ENCODE data around the gene ITGAL.

Gene ITGAL

GRCh38 chr16:30557707-30557956 is 85.1 kb downstream of the ITGAL start:
- DNase-seq (ENCODE audit: insufficient read length), result peak; percentile 57

DNA sequence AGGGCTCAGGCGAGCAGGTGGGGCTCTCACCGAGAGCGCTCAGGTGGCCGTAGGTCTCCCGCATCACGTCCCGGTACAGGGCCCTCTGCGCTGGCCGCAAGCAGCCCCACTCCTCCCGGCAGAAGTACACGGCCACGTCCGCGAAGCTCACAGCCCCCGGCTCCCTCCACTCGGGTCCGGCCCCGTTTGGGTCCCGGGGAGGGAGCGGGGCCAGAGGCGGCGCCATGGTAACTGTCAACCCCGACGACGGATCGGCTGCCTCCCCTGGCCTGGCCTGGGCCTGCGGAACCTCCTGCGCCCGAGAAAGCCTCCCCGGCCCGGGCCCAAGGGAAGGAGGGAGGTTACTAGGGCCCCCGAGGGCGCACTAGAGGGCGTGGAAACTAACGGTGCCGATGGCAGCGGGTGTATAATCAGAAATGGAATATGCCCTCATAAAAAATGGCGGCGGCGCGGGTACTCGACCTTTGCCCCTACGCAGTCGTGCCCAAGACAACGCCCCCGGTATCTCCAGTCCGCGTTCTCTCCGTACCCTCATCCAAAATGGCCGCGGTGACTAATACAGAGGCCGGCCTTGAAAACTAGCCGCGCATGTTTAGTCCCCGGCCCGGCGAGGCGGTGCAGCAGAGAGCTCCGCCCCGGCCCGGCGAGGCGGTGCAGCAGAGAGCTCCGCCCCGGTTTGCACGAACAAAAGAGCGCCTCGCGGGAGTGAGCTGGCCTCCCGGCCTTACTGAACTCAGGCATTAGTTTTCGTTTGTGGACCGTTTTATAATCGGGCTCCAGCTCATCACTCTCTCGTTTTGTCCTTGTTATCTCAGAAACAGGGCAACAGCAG is 85.6 kb downstream of the ITGAL start, which contains the start of gene ZNF764:
Gene ZNF764 (minus strand): TSS at position 418 of the 832 bp plus-strand sequence. CDS start 192 bp downstream, at position 226.
- TF ChIP-seq TAF1 (IDR thresholded peaks at IDR 0.05; ENCODE audit: borderline replicate concordance, low read depth, low read length) (0 out of 2 replicates have a peak, but pooled peaks have one; percentile 15), POLR2AphosphoS5 (IDR thresholded peaks at IDR 0.05; ENCODE audit: low read depth, low read length) (no peak; the same call in 1 of the 2 replicates), POLR2A (IDR thresholded peaks at IDR 0.05; ENCODE audit: low read depth, low read length) (peak; percentile 45; the same call in 1 of the 2 replicates)
- peak; percentile 97 for FAIRE-seq
- peak; percentile 94 for DNase-seq (ENCODE audit: insufficient read length)

More at GRCh38 chr16:30557707-30557956, 85.1 kb downstream of the ITGAL start:
- no peak for FAIRE-seq
- no peak for TF ChIP-seq POLR2A (IDR thresholded peaks at IDR 0.05; ENCODE audit: low read depth, low read length)
- TF ChIP-seq TAF1 (IDR thresholded peaks at IDR 0.05; ENCODE audit: borderline replicate concordance, low read depth, low read length), result no peak
- TF ChIP-seq POLR2AphosphoS5 (IDR thresholded peaks at IDR 0.05; ENCODE audit: low read depth, low read length), result no peak

GRCh38 chr16:30558789-30559377 is 86.3 kb downstream of the ITGAL start:
- TF ChIP-seq TAF1 (IDR thresholded peaks at IDR 0.05; ENCODE audit: borderline replicate concordance, low read depth, low read length) (no peak), POLR2AphosphoS5 (IDR thresholded peaks at IDR 0.05; ENCODE audit: low read depth, low read length) (no peak)
- FAIRE-seq (no peak), DNase-seq (ENCODE audit: insufficient read length) (no peak)

- DNase-seq (ENCODE audit: insufficient read length) (no peak), FAIRE-seq (no peak)
- TF ChIP-seq POLR2A (IDR thresholded peaks at IDR 0.05; ENCODE audit: low read depth, low read length) (no peak), POLR2AphosphoS5 (IDR thresholded peaks at IDR 0.05; ENCODE audit: low read depth, low read length) (no peak)
Observed at GRCh38 chr16:30559690-30560089, 87.1 kb downstream of the ITGAL start.

DNA sequence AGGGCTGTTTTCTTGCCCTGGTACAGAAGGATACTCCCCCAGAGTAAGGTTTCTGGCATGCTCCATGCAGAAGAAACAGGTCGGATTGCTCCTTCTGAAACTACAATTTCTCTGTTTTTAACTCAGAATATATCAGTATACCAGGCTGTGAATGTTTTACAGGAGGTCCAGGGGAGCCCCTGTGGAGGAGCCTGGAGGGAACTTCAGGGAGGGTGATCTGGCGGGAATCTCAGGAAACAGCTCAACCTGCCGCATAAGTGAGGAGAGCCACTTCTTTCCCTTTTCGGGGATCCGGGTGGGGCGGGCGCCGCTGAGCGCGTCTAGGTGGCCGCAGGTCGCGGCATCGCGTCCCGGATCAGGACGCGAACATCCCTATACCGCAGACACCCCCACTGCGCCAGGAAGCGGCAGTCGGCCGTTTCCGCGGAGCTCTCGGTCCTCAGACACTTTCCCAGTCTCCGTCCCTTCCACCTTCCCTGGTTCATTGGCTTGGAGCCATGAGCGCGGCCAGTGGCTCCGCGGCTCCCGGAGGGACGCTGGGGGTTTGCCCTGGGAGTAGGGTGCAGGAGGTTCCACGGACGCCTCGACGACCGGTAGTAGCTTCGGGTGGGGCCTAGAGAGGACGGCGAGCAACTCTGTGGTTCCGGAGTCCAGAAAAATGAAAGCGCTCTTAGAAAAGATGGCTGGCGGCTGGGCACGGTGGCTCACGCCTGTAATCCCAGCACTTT is 88.7 kb downstream of the ITGAL start:
- TF ChIP-seq TAF1 (IDR thresholded peaks at IDR 0.05; ENCODE audit: borderline replicate concordance, low read depth, low read length), result no peak
- peak; percentile 62; the same call in 1 of the 2 replicates for TF ChIP-seq POLR2A (IDR thresholded peaks at IDR 0.05; ENCODE audit: low read depth, low read length)
- TF ChIP-seq POLR2AphosphoS5 (IDR thresholded peaks at IDR 0.05; ENCODE audit: low read depth, low read length), result no peak
- DNase-seq (ENCODE audit: insufficient read length) (peak; percentile 47), FAIRE-seq (no peak)

- FAIRE-seq, result no peak
Observed at GRCh38 chr16:30562021-30562420, 89.5 kb downstream of the ITGAL start.

DNA sequence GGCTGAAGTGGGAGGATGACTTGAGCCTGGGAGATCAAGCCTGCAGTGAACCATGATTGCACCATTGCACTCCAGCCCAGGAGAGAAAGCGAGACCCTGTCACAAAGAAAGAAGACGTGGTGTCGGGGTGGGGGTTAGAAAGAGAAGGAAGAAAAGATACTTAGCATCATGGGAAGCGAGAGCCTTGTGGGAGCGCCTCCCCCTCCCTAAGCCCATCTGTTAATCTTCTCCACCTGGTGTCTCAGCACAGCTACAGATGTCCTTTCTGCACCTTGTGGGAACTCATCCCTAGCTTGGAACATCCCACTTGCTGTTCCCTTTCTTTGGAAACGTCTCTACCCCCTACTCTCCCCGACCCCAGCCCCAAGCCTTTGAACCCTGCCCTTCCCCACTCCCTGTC is 93.0 kb downstream of the ITGAL start:
- DNase-seq (ENCODE audit: insufficient read length) (no peak), FAIRE-seq (no peak)
- TF ChIP-seq POLR2A (IDR thresholded peaks at IDR 0.05; ENCODE audit: low read depth, low read length) (no peak), TAF1 (IDR thresholded peaks at IDR 0.05; ENCODE audit: borderline replicate concordance, low read depth, low read length) (no peak), POLR2AphosphoS5 (IDR thresholded peaks at IDR 0.05; ENCODE audit: low read depth, low read length) (no peak)

More at GRCh38 chr16:30562021-30562420, 89.5 kb downstream of the ITGAL start:
- no peak for DNase-seq (ENCODE audit: insufficient read length)
- TF ChIP-seq POLR2AphosphoS5 (IDR thresholded peaks at IDR 0.05; ENCODE audit: low read depth, low read length) (no peak), POLR2A (IDR thresholded peaks at IDR 0.05; ENCODE audit: low read depth, low read length) (no peak), TAF1 (IDR thresholded peaks at IDR 0.05; ENCODE audit: borderline replicate concordance, low read depth, low read length) (no peak)

GRCh38 chr16:30565984-30566383 is 93.4 kb downstream of the ITGAL start:
- no peak for DNase-seq (ENCODE audit: insufficient read length)
- TF ChIP-seq TAF1 (IDR thresholded peaks at IDR 0.05; ENCODE audit: borderline replicate concordance, low read depth, low read length) (no peak), POLR2AphosphoS5 (IDR thresholded peaks at IDR 0.05; ENCODE audit: low read depth, low read length) (no peak), POLR2A (IDR thresholded peaks at IDR 0.05; ENCODE audit: low read depth, low read length) (no peak)
- FAIRE-seq, result no peak

- no peak for TF ChIP-seq TAF1 (IDR thresholded peaks at IDR 0.05; ENCODE audit: borderline replicate concordance, low read depth, low read length)
- TF ChIP-seq POLR2A (IDR thresholded peaks at IDR 0.05; ENCODE audit: low read depth, low read length), result no peak
- no peak for TF ChIP-seq POLR2AphosphoS5 (IDR thresholded peaks at IDR 0.05; ENCODE audit: low read depth, low read length)
- DNase-seq (ENCODE audit: insufficient read length) (no peak), FAIRE-seq (no peak)
Observed at GRCh38 chr16:30566531-30566930, 94.0 kb downstream of the ITGAL start.

DNA sequence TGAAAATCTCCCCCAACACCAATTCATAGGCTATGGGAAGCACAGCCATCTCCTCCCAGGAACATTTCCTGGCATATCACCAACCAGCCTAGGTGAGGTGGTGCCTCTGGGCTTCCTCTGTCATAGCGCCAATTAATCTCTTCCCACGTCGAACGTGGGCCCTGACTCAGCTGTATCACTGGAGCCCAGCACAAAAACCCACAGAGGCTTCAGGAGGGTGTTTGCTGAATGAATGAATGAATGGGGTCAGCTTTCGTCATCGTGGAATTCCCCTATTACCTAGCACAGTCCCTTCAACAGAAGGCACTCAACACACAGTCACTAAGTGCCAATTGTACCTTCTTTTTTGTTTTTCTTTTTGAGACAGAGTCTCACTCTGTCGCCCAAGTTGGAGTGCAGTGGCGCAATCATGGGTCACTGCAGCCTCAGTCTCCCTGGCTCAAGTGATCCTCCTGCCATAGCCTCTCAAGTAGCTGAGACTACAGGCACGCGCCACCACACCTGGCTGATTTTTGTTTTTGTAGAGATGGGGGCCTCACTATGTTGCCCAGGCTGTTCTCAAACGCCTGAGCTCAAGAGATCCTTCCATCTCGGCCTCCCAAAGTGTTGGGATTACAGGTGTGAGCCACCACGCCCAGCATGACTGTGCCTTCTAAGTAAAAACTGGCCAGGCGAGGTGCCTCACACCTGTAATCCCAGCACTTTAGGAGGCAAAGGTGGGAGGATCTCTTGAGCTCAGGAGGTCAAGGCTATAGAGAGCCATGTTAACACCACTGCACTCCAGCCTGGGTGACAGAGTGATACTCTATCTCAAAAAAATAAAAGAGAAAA is 94.8 kb downstream of the ITGAL start:
- TF ChIP-seq POLR2A (IDR thresholded peaks at IDR 0.05; ENCODE audit: low read depth, low read length), result no peak
- TF ChIP-seq TAF1 (IDR thresholded peaks at IDR 0.05; ENCODE audit: borderline replicate concordance, low read depth, low read length), result no peak
- no peak for TF ChIP-seq POLR2AphosphoS5 (IDR thresholded peaks at IDR 0.05; ENCODE audit: low read depth, low read length)
- FAIRE-seq (no peak), DNase-seq (ENCODE audit: insufficient read length) (no peak)
